K562 (cell line): ENCODE measurements around the gene RPL7A. TPM values are rescaled to one million over a fixed set of nuclear protein-coding genes. Genes with fewer than 3 reads are reported as not detected.

Experiments used
- BCL6 ChIP-seq: fragments of 250-450 bp; sonication (Bioruptor Pico); IDR thresholded peaks from 2 replicates; pipeline ENCODE4 v1.4.0; 2020
- CC2D1A ChIP-seq: fragments of 450-650 bp; IDR thresholded peaks from 2 replicates; pipeline ENCODE4 v1.6.1; 2017; ENCODE audit warnings: mild to moderate bottlenecking
- ESRRB ChIP-seq: fragments of 250-450 bp; sonication (Bioruptor Pico); IDR thresholded peaks from 2 replicates; pipeline ENCODE4 v1.5.0; 2020; ENCODE audit warnings: mild to moderate bottlenecking, moderate library complexity, borderline replicate concordance
- ETV1 ChIP-seq: fragments of 450-650 bp; conservative IDR thresholded peaks from 2 replicates; pipeline ENCODE4 v1.6.1; 2016; ENCODE audit warnings: missing genetic modification characterization, control low read depth, low read depth, missing compliant biosample characterization
- FOXK2 ChIP-seq, 2 experiments: fragments of 450-650 bp; IDR thresholded peaks in 1 of 2; conservative IDR thresholded peaks in 1 of 2; 2 replicates each; pipeline ENCODE4 v1.6.1; 2016; ENCODE audit warnings: low read depth in 2 of 2, mild to moderate bottlenecking in 1 of 2
- MAFG ChIP-seq: fragments of 450-650 bp; conservative IDR thresholded peaks from 2 replicates; pipeline ENCODE4 v1.6.1; 2016; ENCODE audit warnings: missing genetic modification characterization, missing compliant biosample characterization
- NR2F6 ChIP-seq: fragments of 450-650 bp; formaldehyde crosslinking; IDR thresholded peaks from 2 replicates; pipeline ENCODE4 v1.4.0; 2020; ENCODE audit warnings: mild to moderate bottlenecking
- POLR2A ChIP-seq: fragments of 450-650 bp; conservative IDR thresholded peaks from 2 replicates; pipeline ENCODE4 v1.6.1; 2016
- PRMT5 ChIP-seq: sonication (generic); formaldehyde crosslinking; IDR thresholded peaks from 2 replicates; pipeline ENCODE4 v1.5.0; 2020; ENCODE audit warnings: missing genetic modification reagents
- SIN3A ChIP-seq, 2 experiments: fragments of 150-350 bp in 1 of 2; IDR thresholded peaks; 2 replicates each; pipeline ENCODE4 v1.6.1; 2011 to 2016; ENCODE audit warnings: borderline replicate concordance in 2 of 2, low read depth in 2 of 2, low read length in 2 of 2, mild to moderate bottlenecking in 2 of 2, moderate library complexity in 2 of 2; ENCODE audit not compliant: control insufficient read depth in 1 of 2
- TAF1 ChIP-seq: IDR thresholded peaks from 2 replicates; pipeline ENCODE4 v1.6.1; 2011; ENCODE audit warnings: mild to moderate bottlenecking, low read length, moderate library complexity; ENCODE audit not compliant: insufficient read depth, control insufficient read depth, severe bottlenecking; ENCODE audit errors: extremely low read depth
- TAL1 ChIP-seq: fragments of 450-650 bp; IDR thresholded peaks from 2 replicates; pipeline ENCODE4 v1.6.1; 2016; ENCODE audit warnings: mild to moderate bottlenecking
- ZNF121 ChIP-seq: sonication (generic); formaldehyde crosslinking; conservative IDR thresholded peaks from 2 replicates; pipeline ENCODE4 v1.8.0; 2022; ENCODE audit warnings: missing genetic modification reagents
- ZNF232 ChIP-seq: sonication (generic); formaldehyde crosslinking; IDR thresholded peaks from 2 replicates; pipeline ENCODE4 v1.8.0; 2022; ENCODE audit warnings: mild to moderate bottlenecking, missing genetic modification reagents
- ZNF589 ChIP-seq: fragments of 200-800 bp; sonication (Bioruptor generic); IDR thresholded peaks from 2 replicates; pipeline ENCODE4 v1.6.1; 2016; ENCODE audit warnings: low read depth, missing genetic modification characterization, missing compliant biosample characterization
- ZNF699 ChIP-seq: fragments of 250-450 bp; sonication (Bioruptor Pico); IDR thresholded peaks from 2 replicates; pipeline ENCODE4 v1.8.0; 2021; ENCODE audit warnings: mild to moderate bottlenecking, moderate library complexity; ENCODE audit not compliant: insufficient replicate concordance
- polyA plus RNA-seq, 8 experiments: library from polyadenylated mRNA; depleted of rRNA in 4 of 8; stranded (reverse) in 5 of 8; unstranded in 3 of 8; fragments of >200 nt; fragmentation: Nextera tagmentation in 2 of 8; fragmentation: Illumina TruSeq in 1 of 8; extraction: Ambion mirVana in 2 of 8; extraction: Trizol in 1 of 8; gene quantifications; 2 replicates each; pipeline versions ENCODE4 v1.2.1 to v1.2.3, GENCODE V29; 2011 to 2014; ENCODE audit warnings: inconsistent platforms in 1 of 8, missing spikeins in 1 of 8
- total RNA-seq, 7 experiments: library from RNA; depleted of rRNA in 6 of 7; stranded (reverse); fragments of >200 nt in 6 of 7; fragmentation: Illumina TruSeq in 2 of 7; extraction: Trizol in 2 of 7; gene quantifications; 2 replicates each; pipeline versions ENCODE4 v1.2.1 to v1.2.3, GENCODE V29; 2011 to 2021; ENCODE audit warnings: low replicate concordance in 1 of 7
- TF ChIP-seq, protein P1 (sequence below): fragments of 450-650 bp; IDR thresholded peaks from 2 replicates; pipeline ENCODE4 v1.7.1; 2018; ENCODE audit warnings: mild to moderate bottlenecking, low read depth; ENCODE audit not compliant: partially characterized antibody
- TF ChIP-seq, protein P2 (sequence below): sonication (generic); formaldehyde crosslinking; IDR thresholded peaks from 2 replicates; pipeline ENCODE4 v1.9.0; 2022; ENCODE audit warnings: mild to moderate bottlenecking, missing genetic modification reagents
- TF ChIP-seq, protein P3 (sequence below): fragments of 250-450 bp; sonication (Bioruptor Pico); IDR thresholded peaks from 2 replicates; pipeline ENCODE4 v1.9.0; 2021; ENCODE audit warnings: mild to moderate bottlenecking
- TF ChIP-seq, protein P4 (sequence below): sonication (generic); formaldehyde crosslinking; IDR thresholded peaks from 2 replicates; pipeline ENCODE4 v1.8.0; 2022; ENCODE audit warnings: mild to moderate bottlenecking, missing genetic modification reagents
- TF ChIP-seq, protein P5 (sequence below): fragments of 450-650 bp; formaldehyde crosslinking; IDR thresholded peaks from 2 replicates; pipeline ENCODE4 v1.4.0; 2020; ENCODE audit warnings: mild to moderate bottlenecking, moderate library complexity

The RPL7A gene
- total and polyA plus RNA-seq, 9 of the 15 experiments (the other 6 are each of a cell fraction or from before 2014, with no cell fraction given) = 1,935 to 3,760 (median 2,652) TPM

DNA sequence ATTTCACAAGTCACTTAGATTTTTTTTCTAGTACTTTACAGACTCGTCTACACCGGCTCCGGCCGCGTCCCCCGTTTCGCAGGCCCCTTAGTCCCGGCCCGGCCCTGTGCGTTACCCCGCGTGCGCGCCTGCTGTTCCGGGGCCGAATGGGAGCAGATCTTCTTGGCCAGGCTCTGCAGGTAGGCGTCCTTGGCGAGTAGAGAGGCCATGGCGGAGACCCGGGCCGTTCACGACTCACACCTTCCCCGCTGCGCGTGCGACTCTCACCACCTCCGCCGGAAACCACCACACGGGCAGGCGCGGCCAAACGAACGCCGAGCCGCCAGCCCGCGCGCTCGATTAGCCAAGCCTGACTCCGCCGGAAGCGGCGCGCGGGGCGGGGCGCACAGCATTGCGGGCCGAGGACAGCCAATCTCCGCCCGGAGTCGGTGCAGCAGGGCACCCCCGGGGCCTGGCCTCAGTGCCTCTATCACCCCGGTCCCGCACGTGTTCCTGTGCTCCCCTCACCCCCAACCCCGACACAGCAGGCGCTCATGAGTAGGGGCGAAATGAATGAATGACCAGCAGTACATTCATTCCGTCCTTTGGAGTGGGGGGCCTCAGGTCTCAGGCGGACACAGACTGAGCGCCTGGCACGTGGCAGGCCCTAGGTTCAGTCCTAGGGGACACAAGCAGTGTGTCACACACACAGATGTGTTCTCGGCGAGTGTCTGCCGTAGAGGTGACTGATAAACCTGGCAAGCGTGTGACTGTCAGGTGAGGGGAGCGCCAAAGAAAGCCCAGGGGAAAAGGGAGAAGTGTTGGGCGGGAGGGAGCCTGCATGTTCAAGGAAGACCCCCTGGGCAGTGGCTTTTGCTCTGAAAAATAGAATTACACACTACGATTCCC lies 11.8 kb upstream of the RPL7A start, which contains the start of gene SURF6 (continued):
- no peak for TF ChIP-seq ZNF699
- no peak for TF ChIP-seq CC2D1A
- TF ChIP-seq, protein P1, sequence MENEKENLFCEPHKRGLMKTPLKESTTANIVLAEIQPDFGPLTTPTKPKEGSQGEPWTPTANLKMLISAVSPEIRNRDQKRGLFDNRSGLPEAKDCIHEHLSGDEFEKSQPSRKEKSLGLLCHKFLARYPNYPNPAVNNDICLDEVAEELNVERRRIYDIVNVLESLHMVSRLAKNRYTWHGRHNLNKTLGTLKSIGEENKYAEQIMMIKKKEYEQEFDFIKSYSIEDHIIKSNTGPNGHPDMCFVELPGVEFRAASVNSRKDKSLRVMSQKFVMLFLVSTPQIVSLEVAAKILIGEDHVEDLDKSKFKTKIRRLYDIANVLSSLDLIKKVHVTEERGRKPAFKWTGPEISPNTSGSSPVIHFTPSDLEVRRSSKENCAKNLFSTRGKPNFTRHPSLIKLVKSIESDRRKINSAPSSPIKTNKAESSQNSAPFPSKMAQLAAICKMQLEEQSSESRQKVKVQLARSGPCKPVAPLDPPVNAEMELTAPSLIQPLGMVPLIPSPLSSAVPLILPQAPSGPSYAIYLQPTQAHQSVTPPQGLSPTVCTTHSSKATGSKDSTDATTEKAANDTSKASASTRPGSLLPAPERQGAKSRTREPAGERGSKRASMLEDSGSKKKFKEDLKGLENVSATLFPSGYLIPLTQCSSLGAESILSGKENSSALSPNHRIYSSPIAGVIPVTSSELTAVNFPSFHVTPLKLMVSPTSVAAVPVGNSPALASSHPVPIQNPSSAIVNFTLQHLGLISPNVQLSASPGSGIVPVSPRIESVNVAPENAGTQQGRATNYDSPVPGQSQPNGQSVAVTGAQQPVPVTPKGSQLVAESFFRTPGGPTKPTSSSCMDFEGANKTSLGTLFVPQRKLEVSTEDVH = peak; percentile 76
- peak; percentile 90 for TF ChIP-seq POLR2A
- peak; percentile 90 to 96 for TF ChIP-seq SIN3A (IDR thresholded peaks at IDR 0.05; ENCODE audit: borderline replicate concordance in 2 of 2, control insufficient read depth in 1 of 2, low read depth in 2 of 2, low read length in 2 of 2)
- TF ChIP-seq, protein P2, sequence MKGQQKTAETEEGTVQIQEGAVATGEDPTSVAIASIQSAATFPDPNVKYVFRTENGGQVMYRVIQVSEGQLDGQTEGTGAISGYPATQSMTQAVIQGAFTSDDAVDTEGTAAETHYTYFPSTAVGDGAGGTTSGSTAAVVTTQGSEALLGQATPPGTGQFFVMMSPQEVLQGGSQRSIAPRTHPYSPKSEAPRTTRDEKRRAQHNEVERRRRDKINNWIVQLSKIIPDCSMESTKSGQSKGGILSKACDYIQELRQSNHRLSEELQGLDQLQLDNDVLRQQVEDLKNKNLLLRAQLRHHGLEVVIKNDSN (CRISPR knock-in tag) = peak; percentile 76
- TF ChIP-seq TAF1 = peak; percentile 84
- 0 out of 2 replicates have a peak, but pooled peaks have one; percentile 70 for TF ChIP-seq ZNF589 (CRISPR knock-in tag)
- peak; percentile 76 for TF ChIP-seq NR2F6
- no peak for TF ChIP-seq ZNF121 (CRISPR knock-in tag)
- peak; percentile 98 for TF ChIP-seq ETV1 (tag)
- peak; percentile 80 to 92 for TF ChIP-seq FOXK2 (conservative IDR thresholded peaks at IDR 0.05 in 1 of 2, IDR thresholded peaks at IDR 0.05 in 1 of 2; ENCODE audit: low read depth in 2 of 2)
- TF ChIP-seq, protein P3, sequence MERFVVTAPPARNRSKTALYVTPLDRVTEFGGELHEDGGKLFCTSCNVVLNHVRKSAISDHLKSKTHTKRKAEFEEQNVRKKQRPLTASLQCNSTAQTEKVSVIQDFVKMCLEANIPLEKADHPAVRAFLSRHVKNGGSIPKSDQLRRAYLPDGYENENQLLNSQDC (CRISPR knock-in tag) = no peak
- no peak for TF ChIP-seq MAFG
- no peak for TF ChIP-seq PRMT5 (CRISPR knock-in tag)
- TF ChIP-seq, protein P4, sequence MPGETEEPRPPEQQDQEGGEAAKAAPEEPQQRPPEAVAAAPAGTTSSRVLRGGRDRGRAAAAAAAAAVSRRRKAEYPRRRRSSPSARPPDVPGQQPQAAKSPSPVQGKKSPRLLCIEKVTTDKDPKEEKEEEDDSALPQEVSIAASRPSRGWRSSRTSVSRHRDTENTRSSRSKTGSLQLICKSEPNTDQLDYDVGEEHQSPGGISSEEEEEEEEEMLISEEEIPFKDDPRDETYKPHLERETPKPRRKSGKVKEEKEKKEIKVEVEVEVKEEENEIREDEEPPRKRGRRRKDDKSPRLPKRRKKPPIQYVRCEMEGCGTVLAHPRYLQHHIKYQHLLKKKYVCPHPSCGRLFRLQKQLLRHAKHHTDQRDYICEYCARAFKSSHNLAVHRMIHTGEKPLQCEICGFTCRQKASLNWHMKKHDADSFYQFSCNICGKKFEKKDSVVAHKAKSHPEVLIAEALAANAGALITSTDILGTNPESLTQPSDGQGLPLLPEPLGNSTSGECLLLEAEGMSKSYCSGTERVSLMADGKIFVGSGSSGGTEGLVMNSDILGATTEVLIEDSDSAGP (CRISPR knock-in tag) = peak; percentile 39; the same call in 1 of the 2 replicates
- TF ChIP-seq BCL6 (CRISPR knock-in tag) = no peak
- TF ChIP-seq ESRRB (CRISPR knock-in tag) = no peak; the same call in 1 of the 2 replicates
- TF ChIP-seq ZNF232 (CRISPR knock-in tag) = no peak
- no peak for TF ChIP-seq TAL1
- TF ChIP-seq, protein P5, sequence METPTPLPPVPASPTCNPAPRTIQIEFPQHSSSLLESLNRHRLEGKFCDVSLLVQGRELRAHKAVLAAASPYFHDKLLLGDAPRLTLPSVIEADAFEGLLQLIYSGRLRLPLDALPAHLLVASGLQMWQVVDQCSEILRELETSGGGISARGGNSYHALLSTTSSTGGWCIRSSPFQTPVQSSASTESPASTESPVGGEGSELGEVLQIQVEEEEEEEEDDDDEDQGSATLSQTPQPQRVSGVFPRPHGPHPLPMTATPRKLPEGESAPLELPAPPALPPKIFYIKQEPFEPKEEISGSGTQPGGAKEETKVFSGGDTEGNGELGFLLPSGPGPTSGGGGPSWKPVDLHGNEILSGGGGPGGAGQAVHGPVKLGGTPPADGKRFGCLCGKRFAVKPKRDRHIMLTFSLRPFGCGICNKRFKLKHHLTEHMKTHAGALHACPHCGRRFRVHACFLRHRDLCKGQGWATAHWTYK (CRISPR knock-in tag) = peak; percentile 96
